HFF-Myc (cell line): Measurements from ENCODE around the gene P2RX3.
A peak's percentile ranks its signal among the peaks of the same experiment; 100 is the strongest.

Source experiments
- DNase-seq: peaks from one replicate; pipeline ENCODE4 v3.0.0-alpha.2; 2011; ENCODE audit warnings: low read depth; ENCODE audit errors: extremely low read depth
- H3K4me3 ChIP-seq: replicated peaks from 2 replicates; pipeline ENCODE4 v1.5.1; 2011; ENCODE audit warnings: low read depth, mild to moderate bottlenecking, control low read depth, low read length
- CTCF ChIP-seq: IDR thresholded peaks from 2 replicates; pipeline ENCODE4 v1.5.1; 2012; ENCODE audit warnings: mild to moderate bottlenecking, low read depth, low read length, control low read depth; ENCODE audit errors: missing control alignments

The P2RX3 gene

GRCh38 chr11:57315491-57315890 lies 22.7 kb upstream of the P2RX3 start:
- no peak for TF ChIP-seq CTCF
- H3K4me3 ChIP-seq, result no peak overlapping the region
- no peak for DNase-seq

- DNase-seq, result no peak
- no peak overlapping the region for H3K4me3 ChIP-seq
- no peak for TF ChIP-seq CTCF
Measured at GRCh38 chr11:57316017-57316416, 22.1 kb upstream of the P2RX3 start.

GRCh38 chr11:57318178-57318577 lies 20.0 kb upstream of the P2RX3 start:
- no peak overlapping the region for H3K4me3 ChIP-seq
- no peak for DNase-seq
- TF ChIP-seq CTCF, result no peak

GRCh38 chr11:57320067-57320718 lies 18.0 kb upstream of the P2RX3 start:
- no peak for TF ChIP-seq CTCF
- no peak for DNase-seq
- H3K4me3 ChIP-seq, result no peak overlapping the region

GRCh38 chr11:57320719-57321387 lies 17.3 kb upstream of the P2RX3 start:
- no peak for DNase-seq
- no peak for TF ChIP-seq CTCF
- peak overlapping the region; percentile 80 for H3K4me3 ChIP-seq

GRCh38 chr11:57321388-57322255 lies 16.5 kb upstream of the P2RX3 start:
- TF ChIP-seq CTCF, result no peak
- DNase-seq, result no peak
- peak overlapping the region; percentile 80 for H3K4me3 ChIP-seq
